ENCODE measurements around the gene AIFM3. TPM values are rescaled to one million over a fixed set of nuclear protein-coding genes. Genes with fewer than 3 reads are reported as not detected.

Gene AIFM3
- polyA plus RNA-seq, 3 donors: 0.68 to 0.87 (median 0.79) TPM

DNA sequence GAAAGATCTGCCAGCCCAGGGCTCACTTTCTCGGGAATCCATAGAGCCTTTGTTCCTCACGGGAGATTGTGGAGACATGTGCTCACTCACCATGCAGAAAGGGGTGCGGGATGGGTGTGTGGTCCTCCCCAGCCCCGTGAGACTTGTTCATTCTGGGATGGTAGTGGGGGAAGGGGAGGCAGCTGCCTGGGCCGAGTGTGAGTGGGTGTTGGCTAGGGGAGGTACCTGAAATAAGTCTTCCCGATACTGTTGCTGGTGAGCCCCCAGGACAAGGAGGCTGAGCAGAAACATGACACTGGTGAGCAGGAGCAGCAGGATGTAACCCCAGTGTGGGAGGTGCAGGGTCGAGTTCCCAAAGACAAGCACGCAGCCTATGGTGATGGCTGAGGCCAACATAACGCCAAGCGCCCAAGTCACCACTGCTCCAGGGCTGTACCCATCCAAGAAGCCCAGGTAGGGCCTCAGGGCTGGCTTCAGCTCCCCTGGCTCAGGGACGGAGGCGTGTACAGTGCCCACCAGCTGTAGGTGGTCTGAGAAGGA, 62.5 kb downstream of the AIFM3 start:
- H3K27ac ChIP-seq (ENCODE audit: low read depth, low read length): no peak overlapping the region

DNA sequence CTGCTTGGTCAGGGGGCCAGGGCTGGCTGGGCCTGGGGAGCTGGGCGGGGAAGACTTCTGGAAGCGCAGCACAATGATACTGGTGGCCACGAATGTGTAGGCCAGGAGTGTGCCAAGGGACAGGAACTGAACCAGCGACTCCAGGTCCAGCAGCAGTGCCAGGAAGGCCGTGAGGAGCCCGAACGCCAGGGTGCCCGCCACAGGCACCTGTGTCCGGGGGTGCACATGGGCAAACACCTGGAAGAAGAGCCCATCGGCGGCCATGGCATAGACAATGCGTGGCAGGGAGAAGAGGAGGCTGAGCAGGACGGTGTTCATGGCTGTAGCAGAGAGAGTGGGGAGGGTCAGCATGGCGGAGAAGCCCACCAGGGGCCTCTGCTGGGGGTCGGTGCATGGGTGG, 63.0 kb downstream of the AIFM3 start:
- 85 to 91% (median 88%) methylated on average over 15 of the region's 15 CpGs for WGBS, 3 donors
- H3K27ac ChIP-seq (ENCODE audit: low read depth, low read length): no peak overlapping the region

More for the DNA sequence above, 62.5 kb downstream of the AIFM3 start:
- WGBS, 3 donors: 68 to 75% (median 70%) methylated on average over 12 of the region's 12 CpGs

Other genes with a start within 250 kb of the AIFM3 start
- gene SERPIND1, start 193.1 kb upstream of the AIFM3 start, polyA plus RNA-seq: 1 to 10 TPM in 1 of 3 donors, under 1 TPM in 2; 0.09 to 3.5 (median 0.24) TPM
- 10 to 100 TPM; 18.4 to 34.6 (median 33.5) TPM for gene PI4KA, start 108.4 kb upstream of the AIFM3 start, polyA plus RNA-seq
- gene SNAP29, start 108.2 kb upstream of the AIFM3 start, polyA plus RNA-seq: 10 to 100 TPM in 2 of 3 donors, 1 to 10 TPM in 1; 9.5 to 18.4 (median 13.4) TPM
- 10 to 100 TPM; 10.7 to 19.8 (median 16.2) TPM for gene CRKL, start 49.8 kb upstream of the AIFM3 start, polyA plus RNA-seq
- gene LZTR1, start 15.0 kb downstream of the AIFM3 start, polyA plus RNA-seq: 10 to 100 TPM; 19.9 to 38.3 (median 37.0) TPM
- gene THAP7, start 34.9 kb downstream of the AIFM3 start, polyA plus RNA-seq: 10 to 100 TPM; 19.4 to 25.4 (median 24.4) TPM
- under 1 TPM; 0.16 to 0.79 (median 0.17) TPM for gene P2RX6, start 47.9 kb downstream of the AIFM3 start, polyA plus RNA-seq
- gene SLC7A4, start 65.3 kb downstream of the AIFM3 start, polyA plus RNA-seq: under 1 TPM; 0.25 to 0.49 (median 0.34) TPM
- not detected for gene LRRC74B, start 78.7 kb downstream of the AIFM3 start, polyA plus RNA-seq